Muscle layer of colon (tissue), 2 donors: ENCODE results near the gene GPM6B.

Source experiments
- H3K27ac ChIP-seq: one replicate; pipeline ENCODE4 v1.7.0; 2013; ENCODE audit warnings: low read depth, mild to moderate bottlenecking, low read length, moderate library complexity
- H3K27me3 ChIP-seq, 2 donors: one replicate each; pipeline ENCODE4 v1.7.0; 2013; ENCODE audit warnings: low read length in 2 of 2, mild to moderate bottlenecking in 2 of 2; ENCODE audit not compliant: insufficient read depth in 2 of 2, control insufficient read depth in 1 of 2
- H3K36me3 ChIP-seq: one replicate; pipeline ENCODE4 v1.7.0; 2013; ENCODE audit warnings: mild to moderate bottlenecking, low read length; ENCODE audit not compliant: insufficient read depth
- H3K4me1 ChIP-seq: one replicate; pipeline ENCODE4 v1.7.0; 2013; ENCODE audit warnings: mild to moderate bottlenecking, low read length; ENCODE audit not compliant: insufficient read depth
- H3K4me3 ChIP-seq, 2 donors: one replicate each; pipeline ENCODE4 v1.7.0; 2013; ENCODE audit warnings: low read length in 2 of 2, low read depth in 1 of 2, mild to moderate bottlenecking in 1 of 2, moderate library complexity in 1 of 2
- H3K9ac ChIP-seq: one replicate; pipeline ENCODE4 v1.7.0; 2013; ENCODE audit warnings: low read length
- H3K9me3 ChIP-seq: one replicate; pipeline ENCODE4 v1.7.0; 2013; ENCODE audit warnings: mild to moderate bottlenecking, low read length
- donor health status: abdominal sarcoma.
- donor health status: Adenocarcinoma of cecum.

GPM6B gene, protein sequence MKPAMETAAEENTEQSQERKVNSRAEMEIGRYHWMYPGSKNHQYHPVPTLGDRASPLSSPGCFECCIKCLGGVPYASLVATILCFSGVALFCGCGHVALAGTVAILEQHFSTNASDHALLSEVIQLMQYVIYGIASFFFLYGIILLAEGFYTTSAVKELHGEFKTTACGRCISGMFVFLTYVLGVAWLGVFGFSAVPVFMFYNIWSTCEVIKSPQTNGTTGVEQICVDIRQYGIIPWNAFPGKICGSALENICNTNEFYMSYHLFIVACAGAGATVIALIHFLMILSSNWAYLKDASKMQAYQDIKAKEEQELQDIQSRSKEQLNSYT

DNA sequence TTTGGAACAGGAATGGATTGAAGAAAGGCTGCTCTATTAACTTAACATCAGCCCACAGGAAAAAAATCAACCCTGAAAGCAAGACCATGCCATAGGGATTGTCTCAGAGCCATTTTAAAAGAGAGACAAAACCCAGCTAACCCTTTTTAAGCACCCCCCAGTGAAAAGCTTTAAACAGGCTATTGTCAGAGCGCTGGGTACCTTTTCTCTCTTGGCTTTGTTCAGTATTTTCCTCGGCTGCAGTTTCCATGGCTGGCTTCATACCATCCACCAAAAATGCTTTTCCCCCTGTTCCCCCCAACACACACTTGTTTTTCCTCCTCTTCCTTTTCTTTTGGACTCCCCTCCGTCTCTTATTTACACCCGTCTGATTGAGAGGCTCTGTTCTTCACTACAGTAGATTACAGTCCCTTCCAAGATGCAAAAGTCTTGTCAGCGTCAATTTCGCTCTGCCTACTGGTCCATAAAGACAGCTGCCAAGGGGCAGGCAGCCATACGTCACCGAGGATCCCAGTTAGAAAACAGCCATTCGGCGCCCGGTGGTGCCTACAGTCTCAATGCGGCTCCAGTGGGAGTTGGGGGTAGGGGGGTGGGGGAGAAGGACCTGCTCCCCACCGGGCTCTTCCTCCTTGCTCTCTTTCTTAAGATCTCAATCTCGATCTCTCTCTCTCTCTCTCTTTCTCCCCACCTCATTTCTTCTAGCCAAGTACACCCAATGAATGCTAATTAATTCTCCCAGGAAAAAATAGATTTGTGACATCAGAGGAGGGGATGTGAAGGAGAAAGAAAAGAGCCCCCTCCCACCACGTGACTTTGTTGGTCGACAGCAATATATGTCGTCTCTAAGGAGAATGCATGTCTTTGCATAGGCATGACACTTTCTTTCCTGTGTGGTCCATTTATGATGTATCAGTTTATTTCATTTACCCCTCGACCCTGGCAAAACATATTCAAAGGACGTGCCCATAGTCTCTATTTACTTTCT, at the start of gene GPM6B:
Gene GPM6B, minus strand, starts transcription at position 451 of the 985 bp plus-strand sequence. Its CDS starts 189 bp downstream, at position 262.
- no peak within 1 kb of the TSS for H3K9ac ChIP-seq
- no peaks in the 10 kb centered on the region for H3K9me3 ChIP-seq
- H3K4me3 ChIP-seq: no peak within 1 kb of the TSS
- no peaks in the 10 kb centered on the region for H3K36me3 ChIP-seq
- no peak within 1 kb of the TSS for H3K27ac ChIP-seq
- no peaks in the 10 kb centered on the region for H3K4me1 ChIP-seq
- peaks cover 0 to 7% of the 10 kb centered on the region in 2 donors for H3K27me3 ChIP-seq

DNA sequence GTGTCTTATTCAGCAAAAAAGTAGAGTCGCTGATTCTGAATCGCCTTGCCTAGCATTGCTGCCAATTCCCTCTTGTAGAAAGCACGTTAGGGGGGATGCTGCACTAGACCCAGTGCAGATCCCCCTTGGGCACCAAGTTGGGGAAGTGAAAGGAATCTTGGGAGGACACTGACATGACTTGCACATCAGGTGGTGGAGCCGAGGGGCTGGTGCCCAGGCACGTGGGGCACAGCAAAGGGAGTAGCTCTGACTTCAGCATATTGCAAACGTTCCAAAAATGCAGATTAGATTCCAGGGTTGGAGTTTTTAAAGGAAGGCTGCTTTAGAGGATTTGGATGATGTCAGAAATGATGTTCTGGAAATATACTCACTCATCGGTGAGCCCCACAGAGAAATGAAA, 47.4 kb upstream of the GPM6B start:
- no peak overlapping the region for H3K9ac ChIP-seq
- no peak overlapping the region for H3K27ac ChIP-seq
- no peaks in the 10 kb centered on the region for H3K4me1 ChIP-seq
- no peaks in the 10 kb centered on the region for H3K36me3 ChIP-seq
- H3K4me3 ChIP-seq: no peak overlapping the region
- no peaks in the 10 kb centered on the region for H3K9me3 ChIP-seq
- H3K27me3 ChIP-seq: peaks cover 0 to 13% of the 10 kb centered on the region in 2 donors

DNA sequence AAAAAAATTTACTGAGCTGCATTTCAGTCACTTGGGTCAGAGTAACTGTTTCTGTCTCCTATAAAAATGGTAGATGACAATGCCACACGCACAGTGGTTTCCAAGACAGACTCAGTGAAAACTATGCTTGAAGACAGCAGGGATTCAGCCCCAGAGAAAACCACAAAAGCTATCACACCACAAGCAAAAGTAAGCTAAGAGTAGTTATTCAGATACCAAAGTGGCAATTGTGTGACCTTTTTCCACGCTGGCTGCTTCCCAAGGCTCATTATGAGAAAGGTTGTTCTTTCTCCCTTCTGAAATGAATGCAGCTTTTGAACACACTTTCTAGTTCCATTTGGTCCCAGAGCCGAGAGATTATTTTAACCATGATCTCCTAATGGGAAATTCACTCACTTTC, 46.4 kb upstream of the GPM6B start:
- no peaks in the 10 kb centered on the region for H3K4me1 ChIP-seq
- H3K4me3 ChIP-seq: no peak overlapping the region
- H3K27me3 ChIP-seq: peaks cover 0 to 7% of the 10 kb centered on the region in 2 donors
- no peak overlapping the region for H3K27ac ChIP-seq
- no peak overlapping the region for H3K9ac ChIP-seq
- H3K36me3 ChIP-seq: no peaks in the 10 kb centered on the region
- H3K9me3 ChIP-seq: no peaks in the 10 kb centered on the region

DNA sequence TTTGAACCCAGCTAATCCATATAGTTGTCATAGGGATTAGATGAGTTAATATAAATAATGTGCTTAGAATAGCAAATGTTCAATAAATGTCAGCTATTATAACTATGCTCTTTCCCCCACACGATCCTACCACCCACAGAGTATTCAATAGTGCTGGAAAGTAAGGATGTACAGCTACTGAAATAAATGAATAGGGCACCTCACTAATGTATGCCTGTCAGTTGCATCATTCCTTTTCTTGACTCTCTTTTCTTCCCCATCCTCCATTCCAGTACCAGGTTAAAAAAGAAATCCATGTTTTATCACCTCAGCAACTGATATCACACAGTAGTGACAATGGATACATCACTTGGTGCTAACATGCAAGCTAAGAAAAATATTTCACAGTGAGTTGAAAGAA, 42.8 kb upstream of the GPM6B start:
- Histone ChIP-seq H3K4me3 (no peak overlapping the region), H3K9me3 (no peaks in the 10 kb centered on the region), H3K4me1 (no peaks in the 10 kb centered on the region), H3K9ac (no peak overlapping the region), H3K27ac (no peak overlapping the region), H3K27me3 (peaks cover 0 to 6% of the 10 kb centered on the region in 2 donors), H3K36me3 (no peaks in the 10 kb centered on the region)

DNA sequence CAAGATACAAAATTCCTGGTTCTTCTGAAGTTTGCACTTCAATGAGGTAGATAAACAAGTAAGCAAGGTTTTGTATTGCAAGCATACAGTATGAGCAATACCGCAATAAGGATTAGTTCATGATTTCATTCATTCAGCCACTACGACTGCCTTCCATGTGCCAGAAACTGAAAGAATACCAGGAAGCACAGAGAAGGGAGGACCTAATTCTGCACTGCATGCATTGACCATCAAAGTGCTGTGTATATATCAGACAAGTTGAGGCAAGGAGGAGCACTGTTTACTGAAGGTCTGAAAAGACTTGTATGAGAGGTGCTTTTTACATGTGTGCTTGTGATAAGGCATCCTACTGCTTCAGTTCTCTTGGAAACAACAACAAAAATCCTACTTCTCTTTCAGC, 40.9 kb upstream of the GPM6B start:
- no peak overlapping the region for H3K27ac ChIP-seq
- no peaks in the 10 kb centered on the region for H3K36me3 ChIP-seq
- no peak overlapping the region for H3K4me3 ChIP-seq
- no peak overlapping the region for H3K9ac ChIP-seq
- H3K27me3 ChIP-seq: peaks cover 0 to 5% of the 10 kb centered on the region in 2 donors
- H3K4me1 ChIP-seq: no peaks in the 10 kb centered on the region
- no peaks in the 10 kb centered on the region for H3K9me3 ChIP-seq

DNA sequence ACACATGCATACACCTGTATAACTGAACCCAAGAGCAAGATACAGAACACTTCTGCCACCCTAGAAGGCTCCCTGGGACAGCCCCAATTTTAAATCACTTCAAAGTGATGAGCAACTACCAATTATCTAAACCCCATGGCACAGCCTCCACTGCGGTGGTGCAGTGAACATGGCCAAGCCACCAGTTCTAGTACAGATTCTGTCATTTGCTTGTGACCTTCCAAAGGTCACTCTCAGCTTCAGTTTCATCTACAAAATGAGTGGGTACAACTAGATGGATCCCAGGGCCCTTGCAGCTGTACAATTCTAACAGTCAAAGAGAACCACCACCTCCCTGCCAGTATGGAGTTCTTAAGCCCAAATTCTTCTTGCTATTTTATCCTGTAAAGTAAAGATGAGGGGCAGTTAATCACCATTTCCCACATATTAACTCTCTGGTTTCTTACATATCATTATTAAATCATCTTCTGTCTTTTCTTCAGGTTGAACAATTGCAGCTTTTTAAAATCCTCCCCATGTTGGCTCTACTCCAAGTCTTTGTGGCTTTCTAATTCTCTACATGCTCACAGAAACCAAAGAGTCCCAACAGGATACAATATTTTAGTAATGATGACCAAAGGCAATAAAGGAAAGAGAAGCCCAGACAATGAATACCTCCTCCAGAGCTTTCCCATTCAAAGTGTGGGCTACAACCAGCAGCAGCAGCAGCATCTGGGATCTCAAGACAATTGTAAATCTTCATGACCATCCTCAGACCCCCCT, 39.0 kb upstream of the GPM6B start:
- H3K9ac ChIP-seq: no peak overlapping the region
- H3K27ac ChIP-seq: no peak overlapping the region
- peaks cover 0 to 5% of the 10 kb centered on the region in 2 donors for H3K27me3 ChIP-seq
- H3K4me3 ChIP-seq: no peak overlapping the region
- H3K4me1 ChIP-seq: no peaks in the 10 kb centered on the region
- H3K36me3 ChIP-seq: no peaks in the 10 kb centered on the region
- no peaks in the 10 kb centered on the region for H3K9me3 ChIP-seq

DNA sequence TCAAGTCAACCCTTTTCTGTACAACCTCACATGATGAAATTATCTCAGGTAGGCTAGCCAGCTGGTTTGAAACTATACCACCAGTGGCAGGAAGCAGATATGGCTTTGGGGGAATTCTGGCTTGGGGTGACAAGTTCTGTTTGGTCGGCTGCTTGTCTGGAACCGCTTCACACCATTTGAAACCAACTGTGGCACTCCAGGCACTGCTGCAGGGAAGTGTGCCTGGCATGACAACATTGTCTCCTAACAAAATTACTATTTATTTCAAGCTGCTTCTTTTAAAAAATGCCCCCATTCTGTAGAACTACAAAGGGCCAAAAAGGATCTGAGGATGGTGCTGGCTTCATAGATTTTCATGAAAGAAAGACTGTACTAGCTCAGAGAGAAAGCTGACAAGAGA, 37.1 kb upstream of the GPM6B start:
- H3K27me3 ChIP-seq: peaks cover 0 to 5% of the 10 kb centered on the region in 2 donors
- no peaks in the 10 kb centered on the region for H3K9me3 ChIP-seq
- H3K4me3 ChIP-seq: no peak overlapping the region
- H3K9ac ChIP-seq: no peak overlapping the region
- H3K27ac ChIP-seq: no peak overlapping the region
- no peaks in the 10 kb centered on the region for H3K36me3 ChIP-seq
- H3K4me1 ChIP-seq: no peaks in the 10 kb centered on the region

DNA sequence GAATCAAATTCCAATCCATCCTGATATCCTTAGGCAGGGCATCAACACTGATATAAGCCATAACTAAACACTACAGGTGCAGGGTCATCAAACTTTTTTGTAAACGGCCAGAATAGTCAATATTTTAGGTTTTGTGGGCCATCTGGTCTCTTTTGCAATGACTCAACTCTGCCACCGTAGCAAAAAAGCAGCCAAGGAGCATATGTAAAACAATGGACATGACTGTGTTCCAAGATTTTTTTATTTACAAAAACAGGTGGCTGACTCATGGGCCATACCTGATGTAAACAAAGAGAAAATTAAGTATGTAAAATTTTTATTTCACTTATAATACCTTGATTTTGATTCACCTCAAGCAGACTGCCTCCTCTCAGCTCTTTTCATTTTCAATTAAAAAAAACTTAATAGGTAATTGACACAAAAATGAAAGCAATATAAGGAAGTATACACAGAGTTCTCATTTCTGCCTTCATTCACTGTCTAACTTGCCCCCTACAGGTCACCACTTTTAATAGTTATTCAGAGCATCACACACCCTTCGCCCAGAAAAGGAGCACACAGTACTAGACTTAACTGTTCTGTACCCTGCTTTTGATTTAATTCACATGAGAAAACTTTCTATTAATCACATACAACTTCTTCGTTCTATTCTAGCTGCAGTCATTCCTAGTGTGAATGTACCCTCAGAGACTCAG, 35.3 kb upstream of the GPM6B start:
- Histone ChIP-seq H3K27me3 (peaks cover 5 to 6% of the 10 kb centered on the region in 2 donors), H3K36me3 (no peaks in the 10 kb centered on the region), H3K9me3 (no peaks in the 10 kb centered on the region), H3K4me3 (no peak overlapping the region), H3K27ac (no peak overlapping the region), H3K4me1 (no peaks in the 10 kb centered on the region), H3K9ac (no peak overlapping the region)

DNA sequence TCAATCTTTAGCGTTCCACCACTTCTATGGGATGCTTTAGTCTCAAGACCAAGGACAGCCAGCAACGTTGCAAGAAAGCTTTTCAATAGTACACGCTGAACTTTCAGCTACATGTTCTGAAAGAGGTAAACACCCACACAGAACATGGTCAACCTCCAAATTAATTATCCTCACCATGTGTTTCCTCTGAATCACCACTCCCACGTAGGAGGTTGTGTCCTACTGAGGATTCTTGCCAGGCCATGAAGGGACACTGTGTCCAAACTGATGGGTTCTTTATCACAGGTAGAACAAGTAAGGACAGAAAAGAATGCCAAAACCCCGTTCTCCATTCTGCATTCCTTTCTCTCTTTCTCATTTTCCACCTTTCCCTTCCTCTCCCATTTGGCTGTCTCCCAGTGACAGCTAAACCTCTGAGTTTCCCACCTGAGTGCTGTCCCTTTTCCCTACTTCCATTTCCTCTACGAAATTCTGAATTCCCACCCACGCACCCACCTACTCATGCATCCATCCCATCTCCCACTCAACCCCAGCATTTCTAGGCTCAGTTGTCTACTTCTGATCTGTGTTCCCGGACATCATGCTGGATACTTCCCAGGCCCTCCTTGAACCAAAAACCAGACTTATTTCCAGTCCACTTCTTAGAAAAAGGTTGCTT, 29.0 kb upstream of the GPM6B start:
- H3K9me3 ChIP-seq: no peaks in the 10 kb centered on the region
- no peaks in the 10 kb centered on the region for H3K36me3 ChIP-seq
- H3K9ac ChIP-seq: no peak overlapping the region
- no peak overlapping the region for H3K27ac ChIP-seq
- no peaks in the 10 kb centered on the region for H3K4me1 ChIP-seq
- peaks cover 0 to 6% of the 10 kb centered on the region in 2 donors for H3K27me3 ChIP-seq
- no peak overlapping the region for H3K4me3 ChIP-seq

DNA sequence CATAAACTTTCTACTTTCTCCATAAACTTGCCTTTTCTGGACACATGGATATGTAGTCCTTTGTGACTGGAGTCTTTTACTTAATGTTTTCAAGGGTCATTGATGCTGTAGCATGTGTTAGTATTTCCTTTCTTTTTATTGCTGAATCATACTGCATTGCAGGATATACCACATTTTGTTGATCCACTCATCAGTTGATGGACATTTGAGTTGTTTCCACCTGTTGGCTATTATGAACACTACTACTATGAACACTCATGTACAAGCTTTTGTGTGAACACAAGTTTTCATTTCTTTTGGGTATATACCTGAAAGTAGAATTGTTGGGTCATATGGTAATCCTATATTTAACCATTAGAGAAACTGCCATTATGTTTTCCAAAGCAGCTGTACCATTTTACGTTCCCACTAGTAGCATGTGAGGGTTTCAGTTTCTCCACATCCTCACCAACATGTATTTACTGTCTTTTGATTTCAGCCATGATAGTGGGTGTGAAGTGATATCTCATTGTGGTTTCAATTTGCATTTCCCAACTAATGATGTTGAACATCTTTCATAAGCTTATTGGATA, 26.3 kb upstream of the GPM6B start:
- Histone ChIP-seq H3K27me3 (peaks cover 0 to 5% of the 10 kb centered on the region in 2 donors), H3K36me3 (no peaks in the 10 kb centered on the region), H3K9ac (no peak overlapping the region), H3K9me3 (no peaks in the 10 kb centered on the region), H3K4me1 (no peaks in the 10 kb centered on the region), H3K27ac (no peak overlapping the region), H3K4me3 (no peak overlapping the region)
